Prostate gland (tissue), 2 donors: ENCODE measurements around the gene ARCN1.

Experiments used
- POLR2A ChIP-seq: fragments of 450-650 bp; IDR thresholded peaks from one replicate; pipeline ENCODE4 v1.6.1; 2016; ENCODE audit warnings: antibody characterized with exemption, mild to moderate bottlenecking
- TF ChIP-seq, protein P1 (sequence below), 4 experiments: fragments of 200-600 bp in 2 of 4; fragments of 450-650 bp in 2 of 4; sonication (generic) in 2 of 4; IDR thresholded peaks; 1 replicate in 3 of 4; 2 replicates in 1 of 4; pipeline ENCODE4 v1.5.1; 2016 to 2019; ENCODE audit warnings: antibody characterized with exemption in 4 of 4, mild to moderate bottlenecking in 2 of 4, moderate library complexity in 2 of 4

DNA sequence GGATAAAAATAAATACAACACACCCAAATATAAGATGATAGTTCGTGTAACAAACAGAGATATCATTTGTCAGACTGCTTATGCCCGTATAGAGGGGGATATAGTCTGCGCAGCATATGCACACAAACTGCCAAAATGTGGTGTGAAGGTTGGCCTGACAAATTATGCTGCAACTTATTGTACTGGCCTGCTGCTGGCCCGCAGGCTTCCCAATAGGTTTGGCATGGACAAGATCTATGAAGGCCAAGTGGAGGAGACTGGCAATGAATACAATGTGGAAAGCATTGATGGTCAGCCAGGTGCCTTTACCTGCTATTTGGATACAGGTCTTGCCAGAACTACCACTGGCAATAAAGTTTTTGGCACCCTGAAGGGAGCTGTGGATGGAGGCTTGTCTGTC lies 11.4 kb upstream of the ARCN1 start:
- TF ChIP-seq POLR2A = no peak
- TF ChIP-seq, protein P1, sequence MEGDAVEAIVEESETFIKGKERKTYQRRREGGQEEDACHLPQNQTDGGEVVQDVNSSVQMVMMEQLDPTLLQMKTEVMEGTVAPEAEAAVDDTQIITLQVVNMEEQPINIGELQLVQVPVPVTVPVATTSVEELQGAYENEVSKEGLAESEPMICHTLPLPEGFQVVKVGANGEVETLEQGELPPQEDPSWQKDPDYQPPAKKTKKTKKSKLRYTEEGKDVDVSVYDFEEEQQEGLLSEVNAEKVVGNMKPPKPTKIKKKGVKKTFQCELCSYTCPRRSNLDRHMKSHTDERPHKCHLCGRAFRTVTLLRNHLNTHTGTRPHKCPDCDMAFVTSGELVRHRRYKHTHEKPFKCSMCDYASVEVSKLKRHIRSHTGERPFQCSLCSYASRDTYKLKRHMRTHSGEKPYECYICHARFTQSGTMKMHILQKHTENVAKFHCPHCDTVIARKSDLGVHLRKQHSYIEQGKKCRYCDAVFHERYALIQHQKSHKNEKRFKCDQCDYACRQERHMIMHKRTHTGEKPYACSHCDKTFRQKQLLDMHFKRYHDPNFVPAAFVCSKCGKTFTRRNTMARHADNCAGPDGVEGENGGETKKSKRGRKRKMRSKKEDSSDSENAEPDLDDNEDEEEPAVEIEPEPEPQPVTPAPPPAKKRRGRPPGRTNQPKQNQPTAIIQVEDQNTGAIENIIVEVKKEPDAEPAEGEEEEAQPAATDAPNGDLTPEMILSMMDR (IDR thresholded peaks at IDR 0.05) = no peak
